Stomach smooth muscle (tissue), 2 donors: Measurements from ENCODE around the gene C11orf86.

Experiments used
- H3K27ac ChIP-seq: one replicate; pipeline ENCODE4 v1.7.0; 2013; ENCODE audit warnings: mild to moderate bottlenecking, low read length, inconsistent platforms
- H3K27me3 ChIP-seq, 2 donors: one replicate each; pipeline ENCODE4 v1.7.0; 2013; ENCODE audit warnings: low read length in 2 of 2; ENCODE audit not compliant: insufficient read depth in 2 of 2, control insufficient read depth in 1 of 2
- H3K36me3 ChIP-seq, 2 donors: one replicate each; pipeline ENCODE4 v1.7.0; 2013; ENCODE audit warnings: low read length in 2 of 2; ENCODE audit not compliant: control insufficient read depth in 2 of 2, insufficient read depth in 2 of 2
- H3K4me1 ChIP-seq: one replicate; pipeline ENCODE4 v1.7.0; 2013; ENCODE audit warnings: low read length; ENCODE audit not compliant: control insufficient read depth, insufficient read depth
- H3K4me3 ChIP-seq, 2 donors: one replicate each; pipeline ENCODE4 v1.7.0; 2013; ENCODE audit warnings: low read length in 2 of 2
- H3K9ac ChIP-seq, 2 donors: one replicate each; pipeline ENCODE4 v1.7.0; 2013; ENCODE audit warnings: low read length in 2 of 2, mild to moderate bottlenecking in 1 of 2
- H3K9me3 ChIP-seq, 2 donors: one replicate each; pipeline ENCODE4 v1.7.0; 2013; ENCODE audit warnings: low read length in 2 of 2; ENCODE audit not compliant: control insufficient read depth in 2 of 2
- donor health status: healthy.
- donor health status: Pancreatic carcinoma.

Gene C11orf86

DNA sequence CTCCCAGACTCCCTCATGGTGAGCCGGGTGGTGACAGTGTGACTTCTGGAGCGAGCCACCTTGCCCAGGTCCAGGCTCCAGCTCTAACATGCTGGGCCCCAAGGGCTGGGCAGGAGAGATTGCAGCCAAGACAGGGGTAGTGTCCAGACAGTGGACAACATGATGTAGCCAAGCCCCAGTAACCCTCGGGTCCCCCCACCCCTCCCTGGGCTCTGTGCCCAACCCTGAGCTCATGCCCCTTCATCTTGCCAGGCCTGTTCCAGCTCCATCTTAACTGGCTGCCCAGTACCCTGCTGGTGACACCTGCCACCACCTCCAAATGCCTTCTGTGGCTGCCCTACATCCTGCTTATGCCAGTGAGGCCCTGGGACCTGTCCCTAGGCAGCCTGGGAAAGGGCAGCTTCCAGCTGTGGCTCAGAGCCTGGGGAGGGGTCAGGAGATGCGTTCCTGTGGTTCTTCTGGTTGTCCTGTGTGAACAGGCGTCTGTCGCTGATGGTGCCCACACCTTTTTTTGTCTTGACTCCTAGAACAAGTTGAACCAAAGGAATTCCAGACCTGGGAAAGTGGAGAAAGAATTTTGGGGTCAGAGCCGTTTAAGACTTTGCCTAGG, 35.3 kb downstream of the C11orf86 start:
- Histone ChIP-seq H3K27ac (no peak overlapping the region), H3K9ac (no peak overlapping the region), H3K27me3 (peaks cover 0 to 2% of the 10 kb centered on the region in 2 donors), H3K9me3 (no peaks in the 10 kb centered on the region), H3K4me3 (no peak overlapping the region), H3K4me1 (no peaks in the 10 kb centered on the region), H3K36me3 (no peaks in the 10 kb centered on the region)

DNA sequence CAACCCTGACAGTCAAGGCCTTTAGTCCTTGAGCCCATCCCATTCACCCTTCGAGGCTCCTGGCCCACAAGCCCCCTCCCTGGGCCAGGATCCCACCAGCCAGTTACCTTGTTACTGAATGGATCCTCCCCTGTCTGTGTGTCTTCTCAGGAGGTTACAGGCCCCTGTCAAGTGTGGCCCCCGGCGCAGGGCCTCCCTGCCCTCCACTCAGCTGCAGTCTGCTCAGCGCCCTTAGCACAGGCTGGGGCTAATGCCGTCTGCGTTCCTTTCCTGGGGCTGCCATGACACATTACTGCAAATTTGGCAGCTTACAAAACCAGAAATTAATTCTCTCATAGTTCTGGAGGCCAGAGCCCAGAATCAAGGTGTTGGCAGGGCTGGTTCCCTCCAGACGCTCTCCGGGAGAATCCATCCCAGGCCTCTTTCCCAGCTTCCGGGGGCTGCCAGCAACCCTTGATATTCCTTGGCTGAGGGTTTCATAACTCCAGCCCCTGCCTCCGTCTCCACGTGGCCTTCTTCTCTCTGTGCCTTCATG, 38.5 kb downstream of the C11orf86 start:
- no peaks in the 10 kb centered on the region for H3K36me3 ChIP-seq
- H3K9ac ChIP-seq, result no peak overlapping the region
- no peaks in the 10 kb centered on the region for H3K4me1 ChIP-seq
- H3K27ac ChIP-seq, result no peak overlapping the region
- H3K27me3 ChIP-seq, result peaks cover 0 to 4% of the 10 kb centered on the region in 2 donors
- no peaks in the 10 kb centered on the region for H3K9me3 ChIP-seq
- H3K4me3 ChIP-seq, result no peak overlapping the region

DNA sequence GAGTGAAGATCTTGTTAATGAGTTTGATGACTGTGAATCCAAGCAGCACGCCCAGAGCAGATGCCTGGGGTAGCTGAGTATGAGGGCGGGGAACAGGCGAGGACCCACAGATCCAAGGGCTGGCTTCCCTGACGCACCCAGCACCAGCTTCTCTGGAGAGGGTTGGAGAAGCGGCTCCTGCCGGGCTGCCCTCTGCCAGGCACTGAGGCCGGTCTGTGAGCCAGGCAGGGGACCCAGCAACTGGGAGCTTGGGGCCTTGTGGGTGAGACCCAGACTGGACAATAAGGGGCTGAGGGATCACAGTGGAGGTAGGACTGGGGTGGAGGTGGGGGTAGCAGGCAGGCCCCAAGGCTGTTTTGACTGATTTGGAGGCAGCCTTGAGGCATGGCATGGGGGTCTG, 39.2 kb downstream of the C11orf86 start:
- H3K9ac ChIP-seq, result no peak overlapping the region
- H3K27ac ChIP-seq, result no peak overlapping the region
- no peaks in the 10 kb centered on the region for H3K9me3 ChIP-seq
- no peaks in the 10 kb centered on the region for H3K4me1 ChIP-seq
- no peaks in the 10 kb centered on the region for H3K36me3 ChIP-seq
- peaks cover 0 to 4% of the 10 kb centered on the region in 2 donors for H3K27me3 ChIP-seq
- no peak overlapping the region for H3K4me3 ChIP-seq

DNA sequence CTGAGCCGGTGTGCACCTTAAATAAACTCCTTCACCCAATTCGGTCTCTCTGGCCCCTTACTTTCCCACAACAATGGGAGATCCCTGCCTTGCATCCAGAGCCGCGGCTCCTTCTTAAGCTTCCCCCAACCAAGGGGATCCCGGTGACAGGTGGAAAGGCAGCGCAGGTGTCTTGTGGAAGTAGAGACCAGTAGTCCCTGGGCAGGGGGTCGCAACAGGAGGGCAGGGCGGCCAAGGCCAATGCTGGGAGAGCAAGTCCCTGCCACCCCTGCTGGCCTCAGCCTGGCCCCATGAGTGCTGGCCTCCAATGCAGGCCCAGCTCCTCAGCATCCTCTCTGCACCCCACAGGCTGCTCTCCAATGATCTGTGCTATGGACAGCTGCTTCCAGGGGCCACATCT, 39.9 kb downstream of the C11orf86 start:
- H3K9me3 ChIP-seq, result no peaks in the 10 kb centered on the region
- no peak overlapping the region for H3K4me3 ChIP-seq
- H3K36me3 ChIP-seq, result no peaks in the 10 kb centered on the region
- H3K4me1 ChIP-seq, result no peaks in the 10 kb centered on the region
- no peak overlapping the region for H3K27ac ChIP-seq
- peaks cover 0 to 4% of the 10 kb centered on the region in 2 donors for H3K27me3 ChIP-seq
- H3K9ac ChIP-seq, result no peak overlapping the region

DNA sequence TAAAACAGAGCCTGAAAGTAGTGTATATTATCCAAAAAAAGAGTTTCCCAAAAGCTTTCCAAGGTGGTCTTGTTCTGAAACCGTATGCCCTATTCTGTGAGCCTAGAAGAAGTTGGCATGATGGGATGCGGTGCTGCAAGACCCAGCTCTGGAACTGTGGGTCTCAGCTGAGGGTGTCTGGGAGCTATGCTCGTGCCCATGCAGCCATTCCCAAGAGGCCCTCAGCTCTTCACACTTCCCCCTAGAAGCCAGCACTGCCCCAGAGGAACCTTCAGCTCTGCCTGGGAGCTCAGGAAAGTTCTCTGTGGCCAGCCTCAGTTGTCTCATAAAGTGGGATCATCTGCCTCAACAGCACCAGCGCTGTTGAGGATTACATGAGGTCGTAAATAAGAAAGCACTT, 41.4 kb downstream of the C11orf86 start:
- Histone ChIP-seq H3K9me3 (no peaks in the 10 kb centered on the region), H3K4me1 (no peaks in the 10 kb centered on the region), H3K27ac (no peak overlapping the region), H3K9ac (no peak overlapping the region), H3K36me3 (no peaks in the 10 kb centered on the region), H3K4me3 (no peak overlapping the region), H3K27me3 (peaks cover 0 to 4% of the 10 kb centered on the region in 2 donors)

DNA sequence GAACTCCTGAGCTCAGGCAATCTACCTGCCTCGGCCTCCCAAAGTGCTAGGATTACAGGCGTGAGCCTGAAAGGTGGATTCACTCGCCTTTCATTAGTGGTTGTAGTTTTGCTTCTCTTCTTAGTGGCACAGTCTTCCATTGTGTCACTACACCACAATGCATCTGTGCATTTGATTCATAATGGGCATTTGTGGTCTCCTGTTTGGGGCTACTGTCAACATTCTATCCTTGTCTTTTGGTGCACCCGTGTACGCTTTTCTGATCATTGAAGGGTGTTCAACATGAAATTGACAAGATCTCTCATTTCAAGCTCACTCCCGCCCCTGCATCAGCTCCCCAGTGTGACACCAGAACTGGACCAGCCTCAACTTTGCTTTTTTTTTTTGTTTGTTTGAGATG, 45.8 kb downstream of the C11orf86 start:
- H3K4me3 ChIP-seq, result no peak overlapping the region
- no peaks in the 10 kb centered on the region for H3K36me3 ChIP-seq
- peaks cover 14% of the 10 kb centered on the region for H3K4me1 ChIP-seq
- peaks cover 25 to 28% of the 10 kb centered on the region in 2 donors for H3K27me3 ChIP-seq
- no peak overlapping the region for H3K9ac ChIP-seq
- no peak overlapping the region for H3K27ac ChIP-seq
- H3K9me3 ChIP-seq, result no peaks in the 10 kb centered on the region

DNA sequence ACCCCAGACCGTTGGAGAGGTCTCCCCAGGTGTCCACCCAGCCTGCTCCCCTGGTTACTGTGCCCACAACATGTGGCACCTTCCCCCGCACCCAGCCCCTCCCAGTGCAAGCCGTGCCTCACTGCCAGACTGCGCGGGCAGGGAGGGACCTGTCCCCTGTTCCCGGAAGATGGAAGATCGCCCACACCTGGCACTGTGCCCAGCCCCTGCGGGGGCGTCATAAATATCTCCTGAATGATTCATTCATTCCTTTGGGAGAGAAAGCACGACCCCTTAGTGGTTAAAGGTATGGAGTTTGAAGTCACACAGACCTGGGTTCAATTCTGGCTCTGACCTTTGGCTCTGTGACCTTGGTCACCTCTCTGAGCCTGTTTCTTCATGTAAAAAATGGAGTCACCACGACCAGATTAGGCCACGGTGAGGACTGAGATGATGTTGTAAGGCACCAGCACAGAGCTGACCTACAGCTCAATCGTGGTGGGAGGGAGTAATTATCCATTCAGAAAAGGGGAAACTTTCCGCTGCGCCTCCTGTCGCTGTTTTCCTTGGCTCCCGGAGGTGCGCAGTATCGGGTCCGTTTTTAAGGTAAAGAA, 47.3 kb downstream of the C11orf86 start:
- peaks cover 23 to 28% of the 10 kb centered on the region in 2 donors for H3K27me3 ChIP-seq
- no peaks in the 10 kb centered on the region for H3K9me3 ChIP-seq
- H3K4me1 ChIP-seq, result peaks cover 14% of the 10 kb centered on the region
- H3K27ac ChIP-seq, result no peak overlapping the region
- peak overlapping the region; percentile 40 to 58 for H3K4me3 ChIP-seq
- no peak overlapping the region for H3K9ac ChIP-seq
- H3K36me3 ChIP-seq, result no peaks in the 10 kb centered on the region

DNA sequence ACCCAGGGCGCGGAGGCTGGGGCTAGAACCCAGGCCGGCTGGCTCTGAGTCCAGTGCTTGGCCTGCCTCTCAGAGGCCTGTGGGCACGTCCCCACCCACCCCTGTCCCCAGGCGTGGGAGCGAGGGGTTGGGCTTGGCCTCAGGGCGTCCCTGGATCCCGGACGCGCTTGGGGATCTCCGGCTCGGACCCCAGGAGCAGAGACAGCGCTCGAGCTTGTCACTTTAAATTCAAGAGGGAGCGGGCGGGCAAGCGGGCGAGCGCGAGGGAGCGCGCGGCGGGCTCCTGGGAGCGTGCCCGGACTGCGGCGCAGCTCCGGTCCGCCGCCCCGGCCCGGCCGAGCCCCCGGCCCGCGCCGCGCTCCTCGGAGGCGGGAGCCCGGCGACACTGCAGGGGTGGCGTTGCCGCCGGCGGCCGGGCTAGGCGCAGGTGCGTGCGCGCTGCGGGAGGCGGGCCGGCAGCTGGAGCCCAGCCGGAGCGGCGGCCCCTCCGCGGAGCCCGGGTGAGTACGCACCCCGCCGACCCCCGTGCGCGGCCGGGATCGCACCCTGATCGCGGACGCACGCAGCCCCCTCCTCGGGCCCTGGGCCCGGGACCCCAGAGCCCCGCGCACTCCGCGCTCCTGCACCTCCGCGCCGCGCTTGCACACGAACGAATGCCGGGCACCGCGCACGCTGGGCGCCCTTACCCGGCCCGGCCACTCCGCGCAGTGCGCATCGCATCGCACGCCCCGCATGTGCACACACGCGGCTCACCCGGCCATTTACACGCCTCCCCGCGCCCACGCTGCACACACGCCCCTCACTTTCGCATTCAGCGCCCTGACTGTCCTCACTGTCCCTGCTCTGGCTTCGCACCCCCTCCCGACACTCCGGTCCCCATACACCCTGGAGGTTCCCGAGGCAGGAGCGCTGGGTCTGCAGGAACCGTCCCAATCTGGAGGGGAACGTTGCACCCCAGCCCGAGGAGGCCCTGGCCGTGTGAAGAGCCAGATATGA, 48.2 kb downstream of the C11orf86 start, which contains the start of gene SYT12:
Gene SYT12, plus strand, starts transcription at position 174 of the 996 bp plus-strand sequence. CDS start 7,011 bp downstream, outside the sequence.
- H3K9me3 ChIP-seq, result no peaks in the 10 kb centered on the region
- H3K27ac ChIP-seq, result no peak within 1 kb of the TSS
- H3K4me1 ChIP-seq, result peaks cover 14% of the 10 kb centered on the region
- peaks cover 23 to 28% of the 10 kb centered on the region in 2 donors for H3K27me3 ChIP-seq
- no peaks in the 10 kb centered on the region for H3K36me3 ChIP-seq
- no peak within 1 kb of the TSS for H3K9ac ChIP-seq
- H3K4me3 ChIP-seq, result peak within 1 kb of the TSS; percentile 49 to 66

DNA sequence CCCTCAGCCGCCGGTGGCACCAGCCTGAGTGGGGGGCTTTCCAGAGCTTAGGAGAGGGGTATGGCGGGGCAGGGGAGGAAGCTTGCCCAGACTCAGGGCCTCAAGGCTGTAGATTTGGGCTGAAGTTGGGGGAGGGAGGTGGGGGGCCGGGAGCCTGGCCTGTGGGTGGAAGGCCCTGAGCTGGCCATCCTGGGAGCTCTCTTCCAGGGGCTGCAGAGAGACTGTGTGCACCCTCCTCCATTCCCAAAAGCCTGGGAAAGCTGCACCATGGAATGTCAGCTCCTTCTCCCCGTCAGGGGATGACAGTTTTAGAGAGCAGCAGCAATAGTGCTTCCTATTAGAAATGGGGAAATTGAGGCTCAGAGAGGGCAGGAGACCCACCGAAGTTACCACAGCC, 48.9 kb downstream of the C11orf86 start:
- Histone ChIP-seq H3K4me3 (peak overlapping the region in 1 of 2 donors; percentile 66), H3K9ac (no peak overlapping the region), H3K9me3 (no peaks in the 10 kb centered on the region), H3K27me3 (peaks cover 23 to 28% of the 10 kb centered on the region in 2 donors), H3K36me3 (no peaks in the 10 kb centered on the region), H3K27ac (no peak overlapping the region), H3K4me1 (peaks cover 14% of the 10 kb centered on the region)

DNA sequence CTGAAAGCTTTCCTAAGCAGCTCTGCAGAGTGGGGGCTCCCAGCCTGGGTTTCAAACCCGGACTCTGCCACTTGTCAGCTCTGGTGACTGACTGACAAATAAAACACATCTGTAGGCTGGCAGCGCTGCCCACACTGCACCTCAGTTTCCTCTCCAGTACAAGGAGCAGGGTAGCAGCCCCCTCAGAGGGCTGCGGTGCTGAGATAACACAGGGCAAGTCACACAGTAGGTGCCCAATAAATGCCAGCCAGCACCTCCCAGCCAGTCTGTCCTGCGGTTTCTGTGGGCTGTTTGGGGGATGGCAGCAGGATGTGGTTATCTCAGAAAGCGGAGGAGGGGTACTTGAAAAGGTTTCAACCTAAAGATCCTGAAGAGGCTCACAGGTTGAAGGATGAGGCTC, 49.3 kb downstream of the C11orf86 start:
- Histone ChIP-seq H3K9ac (no peak overlapping the region), H3K27me3 (peaks cover 23 to 28% of the 10 kb centered on the region in 2 donors), H3K4me3 (no peak overlapping the region), H3K9me3 (no peaks in the 10 kb centered on the region), H3K36me3 (no peaks in the 10 kb centered on the region), H3K4me1 (peaks cover 14% of the 10 kb centered on the region), H3K27ac (no peak overlapping the region)
